ENCODE data around the gene C18orf63.

Gene C18orf63

DNA sequence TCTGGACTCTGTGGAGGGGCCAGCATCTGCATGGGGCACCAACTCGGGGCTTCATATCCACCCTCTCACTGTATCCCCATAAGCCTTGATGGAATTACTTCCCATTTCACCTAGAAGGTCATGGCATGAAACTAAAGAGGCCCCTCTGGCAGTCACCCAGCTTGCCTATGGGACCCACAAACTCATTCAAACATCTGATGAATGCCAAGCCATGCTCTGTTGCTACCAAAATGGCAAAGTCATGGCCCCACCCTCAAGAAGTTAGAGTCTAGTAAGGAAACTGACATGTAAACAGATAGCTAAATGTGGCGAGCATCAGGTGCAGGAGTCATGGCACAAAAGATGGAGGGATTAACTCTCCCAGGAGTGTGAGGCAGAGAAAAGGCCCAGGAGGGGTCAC, 38.3 kb upstream of the C18orf63 start:
- Histone ChIP-seq H3K27ac (replicated peaks) (no peak overlapping the region), H3K27me3 (ENCODE audit: insufficient read depth, poor library complexity, severe bottlenecking) (no peaks in the 10 kb centered on the region), H3K4me3 (replicated peaks; ENCODE audit: insufficient read depth, low read length) (no peak overlapping the region)
- no peak for DNase-seq (ENCODE audit: low read depth in 1 of 2, low spot score in 1 of 2)
- TF ChIP-seq POLR2AphosphoS5 (IDR thresholded peaks at IDR 0.05; ENCODE audit: low read depth) (no peak), SPI1 (IDR thresholded peaks at IDR 0.05; ENCODE audit: borderline replicate concordance, low read depth) (no peak), GABPA (IDR thresholded peaks at IDR 0.05; ENCODE audit: low read depth) (no peak)
- TF ChIP-seq, protein P1, sequence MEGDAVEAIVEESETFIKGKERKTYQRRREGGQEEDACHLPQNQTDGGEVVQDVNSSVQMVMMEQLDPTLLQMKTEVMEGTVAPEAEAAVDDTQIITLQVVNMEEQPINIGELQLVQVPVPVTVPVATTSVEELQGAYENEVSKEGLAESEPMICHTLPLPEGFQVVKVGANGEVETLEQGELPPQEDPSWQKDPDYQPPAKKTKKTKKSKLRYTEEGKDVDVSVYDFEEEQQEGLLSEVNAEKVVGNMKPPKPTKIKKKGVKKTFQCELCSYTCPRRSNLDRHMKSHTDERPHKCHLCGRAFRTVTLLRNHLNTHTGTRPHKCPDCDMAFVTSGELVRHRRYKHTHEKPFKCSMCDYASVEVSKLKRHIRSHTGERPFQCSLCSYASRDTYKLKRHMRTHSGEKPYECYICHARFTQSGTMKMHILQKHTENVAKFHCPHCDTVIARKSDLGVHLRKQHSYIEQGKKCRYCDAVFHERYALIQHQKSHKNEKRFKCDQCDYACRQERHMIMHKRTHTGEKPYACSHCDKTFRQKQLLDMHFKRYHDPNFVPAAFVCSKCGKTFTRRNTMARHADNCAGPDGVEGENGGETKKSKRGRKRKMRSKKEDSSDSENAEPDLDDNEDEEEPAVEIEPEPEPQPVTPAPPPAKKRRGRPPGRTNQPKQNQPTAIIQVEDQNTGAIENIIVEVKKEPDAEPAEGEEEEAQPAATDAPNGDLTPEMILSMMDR (IDR thresholded peaks at IDR 0.05; ENCODE audit: insufficient read depth, low read length): no peak
- TF ChIP-seq, protein P2, sequence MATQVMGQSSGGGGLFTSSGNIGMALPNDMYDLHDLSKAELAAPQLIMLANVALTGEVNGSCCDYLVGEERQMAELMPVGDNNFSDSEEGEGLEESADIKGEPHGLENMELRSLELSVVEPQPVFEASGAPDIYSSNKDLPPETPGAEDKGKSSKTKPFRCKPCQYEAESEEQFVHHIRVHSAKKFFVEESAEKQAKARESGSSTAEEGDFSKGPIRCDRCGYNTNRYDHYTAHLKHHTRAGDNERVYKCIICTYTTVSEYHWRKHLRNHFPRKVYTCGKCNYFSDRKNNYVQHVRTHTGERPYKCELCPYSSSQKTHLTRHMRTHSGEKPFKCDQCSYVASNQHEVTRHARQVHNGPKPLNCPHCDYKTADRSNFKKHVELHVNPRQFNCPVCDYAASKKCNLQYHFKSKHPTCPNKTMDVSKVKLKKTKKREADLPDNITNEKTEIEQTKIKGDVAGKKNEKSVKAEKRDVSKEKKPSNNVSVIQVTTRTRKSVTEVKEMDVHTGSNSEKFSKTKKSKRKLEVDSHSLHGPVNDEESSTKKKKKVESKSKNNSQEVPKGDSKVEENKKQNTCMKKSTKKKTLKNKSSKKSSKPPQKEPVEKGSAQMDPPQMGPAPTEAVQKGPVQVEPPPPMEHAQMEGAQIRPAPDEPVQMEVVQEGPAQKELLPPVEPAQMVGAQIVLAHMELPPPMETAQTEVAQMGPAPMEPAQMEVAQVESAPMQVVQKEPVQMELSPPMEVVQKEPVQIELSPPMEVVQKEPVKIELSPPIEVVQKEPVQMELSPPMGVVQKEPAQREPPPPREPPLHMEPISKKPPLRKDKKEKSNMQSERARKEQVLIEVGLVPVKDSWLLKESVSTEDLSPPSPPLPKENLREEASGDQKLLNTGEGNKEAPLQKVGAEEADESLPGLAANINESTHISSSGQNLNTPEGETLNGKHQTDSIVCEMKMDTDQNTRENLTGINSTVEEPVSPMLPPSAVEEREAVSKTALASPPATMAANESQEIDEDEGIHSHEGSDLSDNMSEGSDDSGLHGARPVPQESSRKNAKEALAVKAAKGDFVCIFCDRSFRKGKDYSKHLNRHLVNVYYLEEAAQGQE (IDR thresholded peaks at IDR 0.05; ENCODE audit: insufficient replicate concordance, low read depth): no peak

DNA sequence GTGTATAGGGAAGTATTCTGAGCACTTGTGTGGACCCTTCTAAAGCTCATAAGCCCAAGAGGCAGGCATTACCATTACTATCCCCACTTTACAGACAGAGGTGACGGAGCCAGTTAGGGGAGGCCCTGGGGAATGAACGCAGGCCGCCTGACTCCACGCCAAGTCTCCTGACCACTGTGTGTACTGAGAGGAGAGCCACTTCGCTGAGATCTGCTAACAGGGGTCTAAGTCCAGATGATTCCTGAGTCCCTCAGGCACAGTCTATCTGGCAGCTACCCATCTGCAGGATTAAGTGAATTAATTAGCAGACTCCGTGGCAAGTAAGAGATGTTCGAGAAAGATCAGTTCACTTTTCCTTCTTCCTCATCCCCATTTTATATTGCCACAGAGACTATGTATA, 37.6 kb upstream of the C18orf63 start:
- no peak for DNase-seq (ENCODE audit: low read depth in 1 of 2, low spot score in 1 of 2)
- Histone ChIP-seq H3K27me3 (ENCODE audit: insufficient read depth, poor library complexity, severe bottlenecking) (no peaks in the 10 kb centered on the region), H3K4me3 (replicated peaks; ENCODE audit: insufficient read depth, low read length) (no peak overlapping the region), H3K27ac (replicated peaks) (no peak overlapping the region)
- TF ChIP-seq, protein P2 (IDR thresholded peaks at IDR 0.05; ENCODE audit: insufficient replicate concordance, low read depth): no peak
- TF ChIP-seq, protein P1 (IDR thresholded peaks at IDR 0.05; ENCODE audit: insufficient read depth, low read length): no peak
- TF ChIP-seq GABPA (IDR thresholded peaks at IDR 0.05; ENCODE audit: low read depth): no peak
- TF ChIP-seq POLR2AphosphoS5 (IDR thresholded peaks at IDR 0.05; ENCODE audit: low read depth): no peak
- TF ChIP-seq SPI1 (IDR thresholded peaks at IDR 0.05; ENCODE audit: borderline replicate concordance, low read depth): no peak

DNA sequence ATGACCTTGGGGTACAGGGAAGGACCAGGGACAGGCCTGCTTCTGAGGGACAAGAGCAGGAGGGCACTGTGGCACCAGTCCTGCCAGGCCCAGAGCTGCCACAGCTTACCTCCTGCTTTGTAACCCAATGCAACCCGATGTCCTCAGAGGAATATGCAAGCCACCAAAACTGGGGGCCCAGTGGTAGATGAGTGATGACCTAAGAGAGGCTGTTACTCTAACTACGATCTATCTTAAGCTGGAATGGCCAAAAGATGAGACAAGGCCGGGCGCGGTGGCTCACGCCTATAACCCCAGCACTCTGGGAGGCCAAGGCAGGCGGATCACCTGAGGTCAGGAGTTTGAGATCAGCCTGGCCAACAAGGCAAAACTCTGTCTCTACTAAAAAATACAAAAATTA, 36.7 kb upstream of the C18orf63 start:
- H3K4me3 ChIP-seq (replicated peaks; ENCODE audit: insufficient read depth, low read length): no peak overlapping the region
- H3K27ac ChIP-seq (replicated peaks): no peak overlapping the region
- no peaks in the 10 kb centered on the region for H3K27me3 ChIP-seq (ENCODE audit: insufficient read depth, poor library complexity, severe bottlenecking)
- DNase-seq (ENCODE audit: low read depth in 1 of 2, low spot score in 1 of 2): no peak
- TF ChIP-seq, protein P2 (IDR thresholded peaks at IDR 0.05; ENCODE audit: insufficient replicate concordance, low read depth): no peak
- TF ChIP-seq SPI1 (IDR thresholded peaks at IDR 0.05; ENCODE audit: borderline replicate concordance, low read depth) (no peak), POLR2AphosphoS5 (IDR thresholded peaks at IDR 0.05; ENCODE audit: low read depth) (no peak), GABPA (IDR thresholded peaks at IDR 0.05; ENCODE audit: low read depth) (no peak)
- TF ChIP-seq, protein P1 (IDR thresholded peaks at IDR 0.05; ENCODE audit: insufficient read depth, low read length): no peak

Data from HL-60 (cell line).